Gastroesophageal sphincter (tissue), 3 donors: ENCODE data around the gene KIF1A.

Source experiments
- CTCF ChIP-seq, 4 experiments: fragments of 200-600 bp in 2 of 4; fragments of 450-650 bp in 2 of 4; sonication (generic) in 1 of 4; IDR thresholded peaks; one replicate each; pipeline ENCODE4 v1.5.1; 2017 to 2019; ENCODE audit warnings: antibody characterized with exemption in 4 of 4, mild to moderate bottlenecking in 2 of 4, moderate library complexity in 2 of 4
- POLR2A ChIP-seq, 2 donors: fragments of 450-650 bp; IDR thresholded peaks; one replicate each; pipeline ENCODE4 v1.6.1; 2017; ENCODE audit warnings: antibody characterized with exemption in 2 of 2, mild to moderate bottlenecking in 2 of 2, moderate library complexity in 1 of 2

DNA sequence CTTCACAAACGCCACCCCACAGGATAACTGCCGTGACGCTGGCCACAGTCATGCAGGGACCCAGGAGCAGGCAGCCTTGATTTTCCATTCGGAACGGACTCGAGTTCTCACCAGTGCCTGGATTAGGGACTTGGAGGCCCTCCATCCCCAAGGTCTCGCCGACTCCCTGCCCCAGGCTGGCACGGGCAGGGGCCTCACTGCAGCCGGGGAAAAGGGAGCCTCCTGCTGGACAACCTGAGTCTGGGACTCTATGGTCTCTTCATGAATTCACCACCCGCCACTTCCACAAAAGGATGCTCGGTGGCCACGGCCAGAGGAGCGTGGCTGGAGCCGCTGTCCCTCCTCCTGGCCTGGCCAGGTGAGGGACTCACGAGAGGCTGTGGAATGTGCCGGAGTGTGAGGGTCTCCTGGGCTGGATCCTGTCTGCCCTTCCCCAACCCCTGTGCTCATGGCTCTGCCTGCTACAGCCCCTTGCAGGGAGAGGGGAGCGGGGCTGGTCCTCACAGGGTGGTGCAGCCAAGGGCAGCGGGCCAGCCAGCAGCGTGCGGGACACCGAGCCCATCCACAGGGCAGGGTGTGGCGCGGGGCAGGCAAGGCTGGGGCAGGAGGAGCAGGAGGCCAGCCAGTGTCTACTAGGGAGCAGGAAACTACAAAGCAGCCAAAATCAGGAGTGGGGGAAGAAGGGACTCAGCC lies 86.1 kb downstream of the KIF1A start:
- TF ChIP-seq CTCF (IDR thresholded peaks at IDR 0.05) = no peak
- TF ChIP-seq POLR2A (IDR thresholded peaks at IDR 0.05) = no peak
